ENCODE results near the gene TPP1. TPM values are rescaled to one million over a fixed set of nuclear protein-coding genes. Genes with fewer than 3 reads are reported as not detected.

The TPP1 gene
- total RNA-seq, 2 experiments from 2014 or later = 114 to 120 TPM

DNA sequence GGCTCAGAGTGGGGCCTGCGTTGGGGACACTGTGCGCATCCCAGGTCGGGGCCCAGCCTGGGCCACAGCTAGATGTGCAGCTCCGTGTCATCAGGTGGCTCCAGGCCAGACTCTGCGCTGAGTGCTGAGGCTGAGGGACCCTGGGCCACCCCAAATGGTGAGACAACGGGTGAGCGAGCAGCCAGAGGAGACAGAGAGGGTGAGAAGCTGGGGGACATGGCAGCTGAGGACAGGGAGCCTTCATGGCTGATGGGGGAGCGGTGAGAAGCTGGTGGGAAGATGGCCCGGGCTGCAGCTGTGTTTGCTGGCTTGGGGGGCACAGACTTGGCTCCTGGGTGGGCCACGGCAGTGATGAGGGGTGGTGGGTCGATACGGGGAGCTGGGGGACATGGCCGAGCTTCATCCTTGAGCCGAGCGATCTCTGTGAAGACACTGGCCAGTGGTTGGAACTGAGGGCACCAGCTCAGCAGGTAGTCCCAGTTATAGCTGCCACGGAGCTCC, 2.5 kb upstream of the TPP1 start:
- peak overlapping the region; percentile 14 for H3K27ac Mint-ChIP-seq
- no peaks in the 10 kb centered on the region for H3K36me3 Mint-ChIP-seq
- H3K4me3 Mint-ChIP-seq = no peak overlapping the region
- no peaks in the 10 kb centered on the region for H3K27me3 Mint-ChIP-seq
- DNase-seq = peak; percentile 23
- peaks cover 6% of the 10 kb centered on the region for H3K4me1 Mint-ChIP-seq
- no peak for ATAC-seq (ENCODE audit: low read depth)
- POLR2A ChIA-PET = interaction anchor here (1.3 to 5.4 kb wide), 2 partner anchors 14 to 52 kb away, joined by 3 to 95 read pairs; partner anchors contain the start of genes ILK, RRP8 and TAF10
- H3K9me3 Mint-ChIP-seq = no peaks in the 10 kb centered on the region

DNA sequence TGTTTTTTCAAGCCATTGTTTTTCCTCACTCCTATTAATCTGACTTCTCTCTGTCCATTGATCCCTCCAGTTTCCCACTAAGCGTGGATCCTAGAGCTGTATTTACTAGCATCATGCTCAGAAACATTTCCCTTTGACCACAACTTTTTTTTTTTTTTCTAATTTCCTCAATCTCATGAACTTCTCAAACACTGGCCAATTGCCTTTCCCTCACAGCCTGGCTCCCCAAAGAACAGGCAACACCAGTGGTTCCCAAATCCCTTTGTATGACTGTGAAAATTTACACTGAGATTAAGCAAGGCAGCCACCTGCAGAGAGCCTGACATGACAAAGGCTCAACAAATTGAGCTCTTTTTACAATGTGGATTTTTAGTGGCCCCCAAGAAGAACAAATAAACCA, 1.4 kb upstream of the TPP1 start:
- ATAC-seq (ENCODE audit: low read depth) (no peak), DNase-seq (no peak)
- H3K4me1 Mint-ChIP-seq = peaks cover 5% of the 10 kb centered on the region
- POLR2A ChIA-PET = interaction anchor here (1.2 to 5.4 kb wide), 3 partner anchors 13 to 53 kb away, joined by 3 to 95 read pairs (median 4); partner anchors contain the start of genes ILK, RRP8 and TAF10
- no peak overlapping the region for H3K4me3 Mint-ChIP-seq
- peaks cover 5% of the 10 kb centered on the region for H3K36me3 Mint-ChIP-seq
- no peaks in the 10 kb centered on the region for H3K27me3 Mint-ChIP-seq
- no peaks in the 10 kb centered on the region for H3K9me3 Mint-ChIP-seq
- no peak overlapping the region for H3K27ac Mint-ChIP-seq

DNA sequence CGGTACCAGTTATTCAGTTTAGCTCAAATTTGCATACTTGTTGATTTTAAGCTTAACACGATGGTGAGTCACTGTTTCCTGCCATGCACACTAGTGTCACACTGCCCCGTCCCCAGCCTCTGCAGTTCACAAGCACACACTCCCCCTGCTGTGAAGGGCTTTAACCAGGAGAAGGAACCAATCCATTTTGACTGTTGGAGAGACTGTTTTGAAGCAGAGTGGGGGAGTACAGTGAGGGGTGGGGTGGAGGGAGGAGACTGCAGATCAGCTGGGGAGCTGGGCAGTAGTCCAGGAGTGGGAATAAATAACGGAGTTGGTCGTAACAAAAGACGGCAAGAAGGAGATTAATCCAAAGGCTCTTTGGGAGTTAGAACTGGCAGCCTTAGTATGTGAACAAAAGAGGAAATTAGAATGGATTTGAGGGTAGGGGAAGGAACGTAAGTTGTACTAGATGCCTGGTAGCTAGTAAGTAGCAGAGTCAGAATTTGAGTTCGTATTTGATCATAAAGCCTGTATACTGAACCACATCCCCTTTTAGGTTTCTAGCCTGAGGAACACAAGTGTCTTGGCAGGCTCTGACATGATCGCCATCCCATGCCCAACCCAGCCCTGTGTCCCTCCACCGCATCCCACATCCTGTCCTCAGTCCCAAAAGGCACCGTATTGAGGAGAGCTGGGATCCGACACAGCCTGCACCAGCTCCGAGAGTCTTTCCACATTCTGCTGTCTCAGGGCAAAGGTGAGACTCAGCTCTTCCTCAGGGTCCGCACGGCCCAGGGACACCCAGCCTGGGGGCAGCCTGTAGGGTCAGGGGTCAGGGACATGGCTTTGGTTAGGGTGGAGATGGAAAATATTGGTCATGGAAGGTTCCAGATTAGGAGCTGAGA, 862 bp downstream of the TPP1 start:
- Mint-ChIP-seq H3K27ac (no peak overlapping the region), H3K4me3 (no peak overlapping the region), H3K4me1 (peaks cover 5% of the 10 kb centered on the region), H3K9me3 (no peaks in the 10 kb centered on the region), H3K36me3 (peaks cover 13% of the 10 kb centered on the region), H3K27me3 (no peaks in the 10 kb centered on the region)
- POLR2A ChIA-PET = interaction anchor here (1.0 to 5.4 kb wide), 11 partner anchors 9 to 227 kb away, joined by 3 to 95 read pairs (median 8); partner anchors contain the start of genes ILK, MRPL17, RRP8 and SMPD1
- DNase-seq (peak; percentile 45), ATAC-seq (ENCODE audit: low read depth) (peak; percentile 34)

DNA sequence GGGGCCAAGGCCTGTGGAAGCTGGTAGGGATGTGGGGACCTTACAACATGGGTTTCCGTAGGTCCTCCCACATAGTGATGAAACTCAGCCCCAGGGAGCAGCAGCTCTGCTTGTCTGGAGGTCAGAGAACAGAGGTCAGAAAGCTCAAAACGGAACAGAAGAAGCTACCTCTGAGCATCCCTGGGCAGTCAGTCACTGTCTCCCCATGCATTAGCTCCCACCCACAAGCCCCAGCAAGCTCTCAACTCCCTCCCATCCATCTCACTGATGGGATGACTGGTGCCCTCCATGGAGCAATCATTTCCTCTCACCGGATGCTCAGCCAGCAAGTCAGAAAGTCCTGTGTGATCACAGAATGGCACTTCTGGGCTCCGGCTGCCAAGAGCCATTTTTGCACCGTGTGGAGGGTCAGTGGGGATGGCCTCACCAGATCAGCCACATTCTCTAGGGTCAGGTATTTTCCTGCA, 1.9 kb downstream of the TPP1 start:
- Mint-ChIP-seq H3K27me3 (no peaks in the 10 kb centered on the region), H3K36me3 (peaks cover 13% of the 10 kb centered on the region), H3K4me3 (no peak overlapping the region), H3K27ac (peak overlapping the region; percentile 28), H3K9me3 (no peaks in the 10 kb centered on the region), H3K4me1 (peaks cover 5% of the 10 kb centered on the region)
- POLR2A ChIA-PET = interaction anchor here (0.5 to 5.4 kb wide), 5 partner anchors 10 to 65 kb away, joined by 4 to 95 read pairs (median 16); partner anchors contain the start of genes ILK, MRPL17, RRP8 and TAF10
- DNase-seq = no peak
- ATAC-seq (ENCODE audit: low read depth) = no peak

DNA sequence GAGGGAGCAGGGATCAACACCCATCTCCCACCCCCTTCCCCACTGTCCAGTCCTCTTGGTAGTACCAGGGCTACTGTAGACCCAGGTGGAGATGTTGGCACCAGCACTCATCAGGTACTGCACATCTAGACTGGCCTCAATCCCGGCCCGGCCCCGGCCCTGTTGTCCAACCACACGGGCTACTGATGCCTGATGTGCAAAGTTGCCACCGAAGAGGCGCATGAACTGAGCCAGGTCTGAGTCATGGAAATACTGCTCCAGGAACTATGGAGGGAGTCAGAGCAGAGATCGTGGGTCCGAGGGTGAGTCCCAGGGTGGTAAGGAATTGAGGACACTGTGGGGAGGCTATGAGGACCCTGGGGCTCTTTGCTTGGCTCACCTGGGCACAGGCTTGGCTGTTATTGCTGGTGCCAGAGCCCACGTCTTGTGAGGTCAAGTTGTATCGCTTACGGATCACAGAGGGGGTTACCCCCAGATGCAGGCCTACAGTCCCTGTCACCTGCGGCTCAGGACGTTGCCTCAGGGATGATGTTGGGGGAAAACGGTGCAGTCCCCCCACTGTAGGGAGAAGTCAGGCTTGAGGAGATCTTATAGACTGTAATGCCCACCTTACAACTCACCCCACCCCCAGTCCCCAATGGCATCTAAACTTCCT, 2.5 kb downstream of the TPP1 start:
- no peak for ATAC-seq (ENCODE audit: low read depth)
- Mint-ChIP-seq H3K4me3 (no peak overlapping the region), H3K9me3 (no peaks in the 10 kb centered on the region), H3K27ac (no peak overlapping the region), H3K36me3 (peaks cover 13% of the 10 kb centered on the region), H3K4me1 (peaks cover 5% of the 10 kb centered on the region), H3K27me3 (no peaks in the 10 kb centered on the region)
- POLR2A ChIA-PET = interaction anchor here (3.1 kb wide), 1 partner anchor 65 kb away, joined by 33 read pairs; the partner anchor contains the start of gene MRPL17
- peak; percentile 23 for DNase-seq

DNA sequence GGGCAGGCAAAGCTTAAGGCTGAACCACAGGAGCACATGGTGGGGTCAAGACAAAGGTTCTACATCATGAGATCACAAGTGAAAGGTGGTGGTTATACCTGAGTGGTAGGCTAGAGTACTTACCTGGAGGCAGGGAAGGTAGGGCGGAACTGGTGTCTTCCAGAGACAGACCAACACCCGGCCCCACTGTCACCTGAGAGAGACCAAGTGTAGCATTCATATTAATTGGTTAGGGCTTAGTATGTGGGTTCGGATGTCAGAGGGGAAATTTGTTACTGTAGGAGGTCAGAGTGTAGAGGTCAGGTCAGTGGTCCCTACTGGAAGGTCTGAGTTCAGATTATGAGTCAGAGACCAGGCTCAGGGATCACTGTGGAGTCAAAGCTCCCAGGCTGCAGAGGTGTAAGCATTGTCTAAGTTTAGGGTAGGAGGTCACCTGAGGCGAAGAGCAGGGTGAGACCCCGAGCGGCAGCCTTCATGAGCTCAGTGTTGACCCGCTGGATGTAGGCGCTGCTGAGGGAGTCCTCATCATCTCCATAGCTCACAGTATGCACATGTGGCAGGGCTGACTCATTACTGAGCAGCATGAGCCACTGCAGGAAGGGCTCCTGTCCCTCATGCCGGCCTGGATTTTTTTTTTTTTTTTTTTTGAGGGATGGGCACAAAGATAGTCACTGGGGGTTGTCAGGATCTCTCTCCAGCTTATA, 3.2 kb downstream of the TPP1 start:
- no peak for DNase-seq
- Mint-ChIP-seq H3K4me3 (no peak overlapping the region), H3K27me3 (no peaks in the 10 kb centered on the region), H3K27ac (peak overlapping the region; percentile 55), H3K4me1 (peaks cover 8% of the 10 kb centered on the region), H3K9me3 (no peaks in the 10 kb centered on the region), H3K36me3 (peaks cover 18% of the 10 kb centered on the region)
- ATAC-seq (ENCODE audit: low read depth) = no peak
- POLR2A ChIA-PET = no interaction called here

DNA sequence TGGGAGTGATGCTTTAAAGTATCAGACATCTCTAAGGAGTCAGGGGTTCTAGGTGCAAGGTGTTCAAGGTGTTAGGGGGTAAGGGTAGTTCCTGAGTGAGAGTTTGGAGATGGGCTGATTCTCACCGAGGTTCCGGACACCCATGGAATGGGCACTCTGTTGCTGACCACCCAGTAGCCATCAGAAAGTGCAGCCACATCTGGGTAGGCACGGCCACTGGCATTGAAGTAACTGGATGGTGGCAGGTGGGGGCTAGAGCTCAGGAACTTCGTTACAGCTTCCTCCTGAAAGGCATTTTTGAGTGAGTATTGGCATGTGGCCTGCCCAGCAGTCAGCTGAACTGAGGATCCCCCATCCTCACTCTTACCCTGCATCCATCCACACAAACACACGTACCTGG, 4.2 kb downstream of the TPP1 start:
- H3K36me3 Mint-ChIP-seq = peaks cover 20% of the 10 kb centered on the region
- ATAC-seq (ENCODE audit: low read depth) (no peak), DNase-seq (no peak)
- no peak overlapping the region for H3K4me3 Mint-ChIP-seq
- H3K27ac Mint-ChIP-seq = no peak overlapping the region
- no peaks in the 10 kb centered on the region for H3K27me3 Mint-ChIP-seq
- peaks cover 17% of the 10 kb centered on the region for H3K4me1 Mint-ChIP-seq
- POLR2A ChIA-PET = no interaction called here
- H3K9me3 Mint-ChIP-seq = no peaks in the 10 kb centered on the region

DNA sequence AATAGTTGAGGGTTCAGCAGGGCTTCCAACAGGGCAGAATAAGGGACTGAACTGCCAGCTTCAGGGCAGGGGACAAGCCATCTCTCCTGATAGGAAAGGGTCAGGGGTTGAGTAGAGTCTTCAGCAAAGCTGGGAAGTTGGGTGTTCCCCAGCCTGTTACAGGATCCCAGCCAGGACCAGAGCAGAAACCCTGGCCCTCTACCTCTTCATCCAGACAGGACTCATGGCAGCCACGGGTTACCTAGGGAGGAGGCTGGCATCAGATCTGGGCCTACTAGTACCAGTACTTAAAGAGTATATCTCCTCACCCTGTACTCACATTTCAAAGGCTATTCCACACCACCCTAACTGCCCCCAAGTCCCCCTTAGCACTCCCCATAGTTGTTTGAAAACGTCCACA, 4.8 kb downstream of the TPP1 start:
- POLR2A ChIA-PET = no interaction called here
- H3K27ac Mint-ChIP-seq = no peak overlapping the region
- DNase-seq = no peak

DNA sequence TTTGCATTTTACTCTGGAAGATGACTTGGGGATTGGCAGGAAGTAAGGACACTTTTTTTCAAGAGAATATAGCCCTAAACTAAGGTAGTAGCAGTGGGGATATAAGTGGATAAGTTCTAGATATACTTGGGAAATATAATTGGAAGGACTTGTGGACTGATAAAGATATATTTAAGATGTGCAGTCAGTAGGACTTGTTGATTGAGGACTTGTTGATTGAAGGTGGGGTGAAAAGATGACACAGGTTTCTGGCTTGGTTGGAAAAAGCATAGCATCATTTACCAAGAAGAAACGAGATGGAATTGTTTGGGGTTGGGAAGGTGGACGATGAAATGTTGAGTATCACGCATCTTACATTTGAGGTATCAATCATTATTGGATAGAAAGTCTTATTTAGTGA, 5.7 kb downstream of the TPP1 start:
- peaks cover 33% of the 10 kb centered on the region for H3K36me3 Mint-ChIP-seq
- H3K27me3 Mint-ChIP-seq = no peaks in the 10 kb centered on the region
- no peaks in the 10 kb centered on the region for H3K9me3 Mint-ChIP-seq
- H3K4me1 Mint-ChIP-seq = peaks cover 24% of the 10 kb centered on the region
- H3K4me3 Mint-ChIP-seq = no peak overlapping the region
- H3K27ac Mint-ChIP-seq = no peak overlapping the region
- no peak for DNase-seq
- ATAC-seq (ENCODE audit: low read depth) = no peak
- POLR2A ChIA-PET = interaction anchor here (0.9 to 2.8 kb wide), 6 partner anchors 11 to 132 kb away, joined by 5 to 22 read pairs (median 13); partner anchors contain the start of genes ARFIP2 and TIMM10B

More for the DNA sequence above, 4.8 kb downstream of the TPP1 start:
- no peak for ATAC-seq (ENCODE audit: low read depth)
- peaks cover 18% of the 10 kb centered on the region for H3K4me1 Mint-ChIP-seq
- H3K27me3 Mint-ChIP-seq = no peaks in the 10 kb centered on the region
- H3K36me3 Mint-ChIP-seq = peaks cover 26% of the 10 kb centered on the region
- H3K9me3 Mint-ChIP-seq = no peaks in the 10 kb centered on the region
- H3K4me3 Mint-ChIP-seq = no peak overlapping the region

DNA sequence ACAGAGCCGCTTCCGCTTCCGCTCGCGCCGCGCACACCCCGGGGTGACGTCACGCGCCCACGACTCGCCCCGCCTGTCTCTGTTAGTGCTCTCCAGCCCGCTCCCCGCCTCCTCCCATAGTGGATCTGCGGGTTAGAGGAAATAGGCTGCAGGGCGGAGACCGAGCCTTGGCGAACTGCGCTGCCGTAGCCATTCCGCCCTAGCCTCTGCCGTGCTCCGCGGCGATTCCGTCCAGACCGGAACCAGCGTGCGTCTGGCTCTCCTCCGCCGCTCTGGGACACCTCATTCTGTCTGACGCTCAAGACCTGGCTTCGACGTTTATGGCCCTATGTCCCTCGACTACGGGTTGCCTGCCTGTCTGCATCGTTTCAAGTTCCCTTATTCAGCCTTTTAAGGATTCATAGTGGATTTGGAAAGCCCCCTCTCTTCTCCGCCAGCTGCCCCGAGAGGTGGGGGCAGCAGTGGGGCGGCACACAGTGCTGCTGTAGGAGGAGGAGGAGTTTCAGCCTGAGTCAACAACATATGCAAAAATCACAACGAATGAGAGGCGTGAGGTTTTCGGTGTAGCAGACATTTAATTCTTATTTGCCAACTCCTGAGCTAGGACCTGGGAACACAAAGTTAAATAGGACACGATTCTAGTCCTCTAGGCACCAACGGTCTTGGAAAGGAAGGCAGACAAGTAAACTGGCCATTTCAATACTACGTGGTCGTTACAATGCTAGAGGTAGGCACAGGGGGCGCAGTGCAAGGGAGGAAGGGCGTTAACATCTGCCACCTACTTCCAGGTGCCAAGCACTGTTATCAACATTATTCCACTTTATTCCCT, 6.8 kb downstream of the TPP1 start, which contains the start of gene TAF10:
TSS of gene TAF10 (minus strand) at position 4 of the 829 bp plus-strand sequence. CDS start 27 bp downstream, outside the sequence.
- Mint-ChIP-seq H3K27me3 (no peaks in the 10 kb centered on the region), H3K36me3 (peaks cover 33% of the 10 kb centered on the region), H3K4me3 (peak within 1 kb of the TSS; percentile 94)

DNA sequence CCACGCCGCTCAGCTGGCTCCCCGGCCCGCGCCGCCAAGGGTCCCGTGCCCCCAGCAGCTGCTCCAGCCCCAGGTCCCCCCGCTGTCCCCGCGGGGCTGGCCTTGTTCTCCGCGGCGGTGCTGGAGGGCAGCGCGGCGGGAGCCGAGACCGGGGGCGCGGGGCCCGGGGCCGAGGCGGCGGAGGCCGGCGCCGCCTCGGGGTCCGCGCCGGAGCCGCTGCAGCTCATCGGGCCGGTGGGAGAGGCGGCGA, 7.3 kb downstream of the TPP1 start:
- Mint-ChIP-seq H3K4me3 (peak overlapping the region; percentile 94), H3K36me3 (peaks cover 33% of the 10 kb centered on the region), H3K4me1 (peaks cover 32% of the 10 kb centered on the region), H3K27me3 (no peaks in the 10 kb centered on the region), H3K9me3 (no peaks in the 10 kb centered on the region), H3K27ac (peak overlapping the region; percentile 93)
- ATAC-seq (ENCODE audit: low read depth) (no peak), DNase-seq (no peak)
- POLR2A ChIA-PET = interaction anchor here (0.6 to 9.4 kb wide), 19 partner anchors 8 to 234 kb away, joined by 3 to 95 read pairs (median 5); partner anchors contain the start of genes ARFIP2, MRPL17, SMPD1 and TIMM10B

More for the DNA sequence above, 6.8 kb downstream of the TPP1 start, which contains the start of gene TAF10:
- no peaks in the 10 kb centered on the region for H3K9me3 Mint-ChIP-seq
- DNase-seq (peak; percentile 96), ATAC-seq (ENCODE audit: low read depth) (peak; percentile 94)
- H3K4me1 Mint-ChIP-seq = peaks cover 30% of the 10 kb centered on the region
- POLR2A ChIA-PET = interaction anchor here (0.6 to 9.4 kb wide), 22 partner anchors 8 to 234 kb away, joined by 3 to 95 read pairs (median 5); partner anchors contain the start of genes ARFIP2, MRPL17, SMPD1 and TIMM10B
- H3K27ac Mint-ChIP-seq = peak within 1 kb of the TSS; percentile 93

Measured in activated naive CD8-positive, alpha-beta T cell treated with anti-CD3 and anti-CD28 coated beads, Interleukin-2, amount 10 ng/mL, durations not matched to agents 7 days and 5 days (primary cell).